Measurements from ENCODE around the gene RAI1.

RAI1 gene

DNA sequence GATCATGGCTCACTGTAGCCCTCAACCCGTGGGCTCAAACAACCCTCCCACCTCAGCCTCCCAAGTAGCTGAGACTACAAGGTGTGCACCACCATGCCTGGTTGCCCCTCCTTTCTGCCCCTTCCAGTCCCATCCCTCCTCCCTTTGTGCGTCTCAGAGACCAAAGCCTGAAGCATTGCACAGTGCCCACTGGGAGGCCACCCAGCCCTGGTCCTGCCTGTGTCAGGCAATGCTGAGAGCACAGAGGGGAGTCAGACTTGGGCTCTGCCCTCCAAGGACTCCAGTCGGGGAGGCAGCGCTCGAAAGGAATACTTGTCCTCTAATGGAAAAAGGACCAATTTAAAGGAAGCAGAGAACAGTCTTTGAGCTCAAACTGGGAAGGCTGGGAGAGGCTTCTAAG, 20.4 kb downstream of the RAI1 start:
- no peak for DNase-seq

DNA sequence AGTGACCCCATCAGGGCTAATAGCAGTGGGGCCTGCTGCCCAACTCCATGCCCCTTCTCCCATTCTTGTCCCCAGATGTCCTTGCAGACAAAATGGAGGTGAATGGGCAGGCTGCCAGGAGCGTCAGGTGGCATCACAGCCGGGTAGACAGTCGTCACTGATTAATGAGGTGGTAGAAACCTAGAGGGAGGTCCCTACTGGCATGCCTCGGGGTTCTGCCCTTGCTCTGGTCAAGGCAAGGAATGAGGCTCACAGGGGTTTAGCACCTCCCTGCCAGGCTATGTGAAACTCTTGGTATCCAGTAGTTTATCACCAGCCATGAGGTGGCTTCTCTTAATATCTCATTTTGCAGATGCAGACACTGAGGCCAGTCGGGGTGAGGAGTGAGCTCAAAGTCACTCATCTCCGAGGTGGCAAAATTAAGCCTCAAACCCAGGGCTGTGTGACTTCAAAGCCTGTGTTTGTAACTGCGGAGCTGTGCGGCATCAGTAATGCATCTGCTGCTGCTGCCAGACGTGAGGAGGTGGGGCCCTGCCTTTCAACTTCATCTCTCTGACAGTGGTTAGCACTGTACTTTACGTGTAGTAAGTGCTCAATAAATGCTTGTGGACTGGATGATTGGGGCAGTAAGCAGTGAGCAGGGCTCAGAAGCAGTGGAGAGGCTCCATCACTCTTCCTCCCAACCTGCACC, 21.3 kb downstream of the RAI1 start:
- DNase-seq: no peak

DNA sequence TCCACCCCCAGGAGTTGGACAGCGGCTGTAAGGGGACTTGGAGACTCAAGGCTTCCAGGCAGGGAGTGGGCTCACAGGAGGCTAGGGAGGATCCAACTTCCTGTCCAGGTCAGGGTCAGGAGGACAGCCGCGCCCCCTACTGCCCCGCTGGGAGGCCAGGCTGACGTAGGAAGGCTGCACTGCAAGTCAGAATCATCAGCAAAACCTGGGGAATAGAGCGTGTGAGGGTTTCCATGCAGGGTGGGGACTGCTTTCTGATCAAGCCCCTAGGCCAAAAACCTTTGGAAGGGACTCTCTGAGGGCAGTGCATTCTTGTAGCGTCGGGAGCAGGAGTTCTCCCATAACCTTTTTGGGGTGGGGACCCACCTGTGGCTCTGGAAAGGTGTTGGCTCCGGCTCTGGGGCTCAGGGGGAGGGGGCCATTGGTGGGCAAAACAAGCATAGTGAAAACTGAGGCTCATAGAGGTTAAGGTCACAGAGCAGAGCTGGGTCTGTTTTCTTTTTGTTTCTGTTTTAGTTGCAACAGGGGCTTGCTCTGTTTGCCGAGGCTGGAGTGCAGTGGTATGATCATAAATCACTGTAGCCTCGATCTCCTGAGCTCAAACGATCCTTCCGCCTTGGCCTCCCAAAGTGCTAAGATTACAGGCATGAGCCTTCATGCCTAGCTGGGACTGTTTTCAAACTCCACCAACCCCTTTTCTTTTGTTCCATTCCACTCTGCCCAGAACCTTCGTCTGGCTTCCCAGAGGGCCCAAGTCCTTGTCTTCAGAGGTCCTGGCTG, 22.1 kb downstream of the RAI1 start:
- no peak for DNase-seq

DNA sequence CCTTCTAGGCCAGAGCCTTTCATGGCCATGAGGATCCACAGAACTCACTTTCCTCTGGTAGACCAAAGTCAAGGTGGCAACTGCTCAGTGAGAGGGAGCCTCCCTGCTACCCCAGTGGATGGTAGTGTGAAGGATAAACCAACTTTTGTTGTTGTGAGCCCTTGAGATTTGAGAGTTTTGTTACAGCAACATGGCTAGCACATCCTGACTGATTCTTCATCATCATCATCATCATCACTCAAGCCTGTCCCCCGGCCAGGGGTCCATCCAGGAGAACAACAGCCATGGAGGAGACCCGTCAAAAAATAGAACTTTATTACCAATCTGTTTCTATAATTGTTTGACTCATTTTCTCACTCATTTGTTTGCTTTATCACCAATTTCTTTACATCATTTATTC, 23.7 kb downstream of the RAI1 start:
- DNase-seq: no peak

DNA sequence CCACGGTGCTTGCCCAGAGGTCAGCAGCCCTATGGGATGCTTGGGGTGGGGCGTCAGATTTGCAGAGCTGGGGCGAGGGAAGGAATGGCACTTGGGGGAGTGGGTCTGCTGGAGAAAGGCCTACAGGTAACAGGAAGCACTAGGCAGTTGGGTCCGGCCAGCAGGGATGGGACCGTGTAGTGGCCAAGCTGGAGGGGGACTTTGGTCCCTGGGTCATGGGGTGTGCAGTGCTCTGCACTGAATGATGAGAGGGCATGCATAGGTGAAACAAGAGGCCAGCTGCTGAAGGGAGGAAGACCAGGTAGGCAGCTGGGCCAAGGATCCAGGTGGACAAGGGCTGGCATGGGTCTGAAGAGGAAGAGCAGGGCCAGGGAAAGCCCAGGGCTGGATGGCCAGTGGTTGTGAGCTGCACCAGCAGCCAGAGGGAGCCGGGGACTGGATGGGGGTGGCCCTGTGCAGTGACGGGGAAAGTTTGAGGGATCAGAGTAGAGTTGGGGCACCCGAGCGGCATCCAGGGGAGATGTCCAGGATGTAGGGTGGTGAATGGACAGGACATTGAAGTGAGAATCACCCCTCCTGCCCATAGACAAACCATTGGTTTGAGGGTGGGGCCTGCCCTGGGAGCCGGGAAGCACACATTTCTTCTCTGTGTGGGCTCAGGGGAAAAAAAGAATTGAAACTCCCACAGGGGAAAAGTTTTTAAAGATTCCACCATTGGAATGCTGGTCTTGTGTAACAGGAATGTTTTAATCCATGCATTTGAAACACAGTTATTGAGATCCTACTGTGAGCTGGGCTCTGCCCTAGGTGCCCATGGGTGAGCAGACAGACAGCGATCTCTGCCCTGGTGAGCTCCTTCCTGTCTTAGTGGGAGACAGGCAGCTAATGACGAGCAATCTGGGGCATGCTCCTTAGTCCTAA, 25.1 kb downstream of the RAI1 start:
- no peak for DNase-seq

DNA sequence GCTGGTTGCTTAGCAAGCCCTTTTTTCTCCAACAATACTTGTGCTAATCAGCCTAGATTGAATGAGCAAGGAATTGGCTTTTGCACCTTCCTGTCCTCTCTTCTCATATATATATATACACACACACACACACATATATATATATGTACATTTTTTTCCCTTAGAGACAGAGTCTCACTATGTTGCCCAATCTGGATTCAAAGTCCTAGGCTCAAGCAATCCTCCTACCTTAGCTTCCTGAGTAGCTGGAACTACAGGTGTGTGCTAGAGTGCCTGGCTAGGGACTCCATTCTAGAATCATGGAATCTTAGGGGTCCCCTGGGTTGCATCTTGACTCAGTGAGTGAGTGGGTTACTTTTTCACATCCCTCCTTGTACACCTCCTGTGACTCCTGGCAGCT, 27.0 kb downstream of the RAI1 start:
- no peak for DNase-seq

DNA sequence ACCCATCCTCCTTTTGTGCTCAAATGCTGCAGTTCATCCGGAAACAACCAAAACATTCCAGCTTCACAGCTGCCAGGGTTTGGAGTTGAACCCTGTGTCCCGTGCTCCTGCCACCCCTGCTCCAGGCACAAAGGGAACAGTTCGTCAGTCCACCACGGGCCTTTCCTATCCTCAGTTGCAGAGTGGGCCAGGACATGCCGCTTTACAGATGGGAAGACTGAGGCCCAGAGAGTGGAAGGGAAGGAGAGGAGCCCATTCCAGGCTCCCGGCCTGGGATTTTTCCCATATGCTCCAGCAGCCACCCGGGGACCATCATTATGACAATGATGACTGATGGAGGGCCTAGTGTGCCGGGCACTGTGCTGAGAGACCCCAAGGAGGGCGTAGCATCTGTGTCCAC, 27.6 kb downstream of the RAI1 start:
- DNase-seq: no peak

DNA sequence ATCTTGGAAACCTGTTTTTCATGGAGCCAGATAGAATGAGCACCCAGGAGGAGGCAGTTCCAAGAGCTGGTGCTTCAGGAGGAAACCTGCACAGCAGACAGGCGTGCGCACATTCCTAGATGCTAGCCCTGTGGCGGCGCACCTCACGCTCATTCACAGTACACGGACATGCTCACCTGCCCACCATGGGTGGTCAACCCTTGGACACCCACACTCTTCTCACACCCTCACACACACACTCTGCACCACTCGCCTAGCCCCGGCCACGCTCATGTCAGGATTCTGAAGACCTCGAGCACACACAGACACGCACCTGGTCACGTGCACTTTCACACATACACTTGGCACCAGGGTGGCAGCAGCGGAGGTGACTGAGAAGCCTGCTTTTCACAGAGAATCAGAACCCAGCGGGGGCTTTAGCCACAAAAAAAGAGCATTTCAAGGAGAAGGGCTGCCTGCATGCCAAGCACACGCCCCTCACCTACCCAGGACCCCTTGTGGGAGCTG, 28.6 kb downstream of the RAI1 start:
- no peak for DNase-seq

DNA sequence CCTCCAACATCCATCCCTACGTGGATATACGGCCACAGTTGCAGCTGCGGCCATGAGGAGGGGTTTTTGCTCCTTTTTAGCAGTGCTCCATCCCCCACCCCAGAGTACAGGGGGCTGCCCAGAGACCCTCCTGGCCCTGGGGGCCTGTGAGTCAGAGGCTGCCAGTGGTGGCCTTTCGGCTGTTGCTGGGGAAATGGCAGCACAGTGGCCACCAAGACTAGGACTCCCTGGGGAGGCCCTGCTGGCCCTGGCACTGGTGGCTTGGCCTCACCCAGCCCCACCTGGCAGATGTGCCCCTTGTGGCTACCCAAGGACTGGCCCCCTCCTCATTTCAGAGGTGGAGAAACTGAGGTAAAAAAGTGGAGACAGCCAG, 29.1 kb downstream of the RAI1 start:
- DNase-seq: no peak

DNA sequence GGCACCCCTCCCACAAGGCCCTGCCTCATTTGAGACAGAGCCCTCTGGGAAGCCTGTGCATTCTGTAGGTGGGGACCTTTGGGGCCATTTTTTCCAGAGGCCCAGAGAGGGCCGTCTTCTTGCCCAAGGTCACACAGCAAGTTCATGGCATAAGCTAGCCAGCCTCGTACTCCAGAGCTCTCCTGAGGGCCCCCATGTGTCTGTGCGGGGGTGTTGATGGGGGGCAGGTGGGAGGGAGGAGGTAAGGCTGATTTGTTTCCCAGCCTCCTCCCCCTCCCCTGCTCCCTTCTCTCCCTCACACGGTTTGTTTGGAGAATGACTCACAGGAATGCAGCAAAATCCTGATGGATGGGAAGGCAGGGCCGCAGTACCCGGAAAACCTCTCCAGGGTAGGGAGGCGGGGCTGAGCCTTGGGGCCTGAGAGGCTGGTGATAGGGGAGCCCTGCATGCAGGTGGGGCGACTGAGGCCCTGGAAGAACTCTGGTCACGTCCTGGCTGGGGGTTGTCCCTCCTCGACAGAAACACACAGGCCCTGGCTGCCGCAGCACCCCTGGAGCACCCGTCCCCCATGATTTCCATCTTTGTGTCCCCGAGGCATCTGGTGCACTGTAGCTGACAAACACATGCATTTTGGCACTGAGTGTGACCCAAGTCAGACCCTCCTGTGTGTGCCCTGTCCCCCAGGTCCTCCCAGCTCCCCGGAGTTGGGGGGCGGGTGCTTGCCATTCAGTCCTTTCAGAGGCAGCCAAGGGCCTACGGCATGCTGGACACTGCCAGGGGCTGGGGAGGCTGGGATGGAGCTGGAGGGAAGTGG, 29.7 kb downstream of the RAI1 start:
- no peak for DNase-seq

DNA sequence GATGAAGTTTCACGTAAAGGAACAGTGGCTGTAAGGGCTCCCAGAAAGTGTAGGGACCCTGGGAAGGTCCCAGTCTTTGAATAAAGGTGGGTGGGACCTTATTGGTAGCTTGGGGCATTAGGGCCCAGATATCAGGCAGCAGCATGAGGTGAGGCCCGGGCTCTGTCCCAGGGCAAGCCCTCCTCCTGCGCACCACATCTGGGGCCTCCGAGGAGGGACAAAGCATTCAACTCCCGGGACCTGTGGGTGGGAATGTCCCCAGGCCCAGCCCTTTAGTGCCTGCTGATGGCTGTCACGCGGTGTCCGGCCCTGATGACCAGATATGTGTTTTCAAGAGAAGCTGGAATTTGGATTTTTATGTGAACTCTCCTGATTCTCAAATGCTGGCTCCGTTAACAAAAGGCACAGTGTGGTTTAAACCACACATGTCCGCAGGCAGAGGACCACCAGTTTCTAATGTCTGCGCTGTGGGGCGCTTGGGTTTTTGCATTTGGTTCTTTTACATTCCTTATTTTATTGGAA, 30.4 kb downstream of the RAI1 start:
- no peak for DNase-seq

DNA sequence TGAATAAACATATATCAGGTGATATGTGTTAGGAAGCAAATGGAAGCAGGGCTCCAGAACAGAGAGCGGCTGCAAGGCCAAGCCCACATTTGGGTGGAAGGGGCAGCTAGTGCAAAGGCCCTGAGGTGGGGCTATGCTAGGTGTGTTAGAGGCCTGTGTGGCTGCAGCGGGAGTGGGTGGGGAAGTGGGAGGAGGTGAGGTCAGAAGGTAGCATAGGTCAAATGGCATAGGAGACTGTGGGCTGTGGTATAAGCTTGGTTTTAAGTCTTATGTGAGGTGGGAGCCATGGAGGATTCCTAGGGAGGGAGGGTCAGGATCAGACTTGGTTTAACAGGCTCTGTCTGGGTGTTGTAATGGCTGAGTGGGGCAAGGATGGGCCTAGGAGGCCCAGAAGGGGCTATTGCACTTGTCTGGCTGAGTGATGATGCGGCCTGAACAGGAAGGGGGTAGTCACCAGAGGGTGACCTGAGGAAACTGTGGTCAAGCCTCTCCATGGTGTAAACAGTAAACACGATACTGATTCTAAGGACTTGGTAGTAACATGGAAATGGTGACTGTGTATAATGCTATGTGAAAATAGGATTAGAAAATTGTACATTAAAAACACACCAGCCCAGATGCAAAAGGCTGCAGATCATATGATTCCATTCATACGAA, 31.1 kb downstream of the RAI1 start:
- peak in 1 of 2 donors; percentile 29 for DNase-seq

DNA sequence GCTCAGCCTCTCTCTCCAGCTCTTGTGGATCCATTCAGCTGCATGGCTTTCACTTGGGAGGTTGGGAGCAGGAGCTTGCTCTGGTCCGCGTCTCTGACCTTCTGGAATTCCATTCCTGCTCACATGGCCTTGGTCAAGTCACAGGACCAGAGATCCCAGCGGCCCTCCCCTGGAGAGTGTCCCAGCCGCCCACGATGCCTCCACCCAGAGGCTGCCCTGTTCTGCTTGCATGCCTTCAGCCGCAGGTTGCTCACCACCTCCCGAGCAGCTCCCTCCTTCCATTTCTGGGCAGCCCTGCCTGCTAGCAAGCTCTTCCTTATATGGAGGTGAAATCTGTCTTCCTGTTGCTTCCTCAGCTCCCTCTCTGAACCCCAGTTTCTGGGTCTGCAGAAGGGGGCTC, 32.6 kb downstream of the RAI1 start:
- DNase-seq: no peak

DNA sequence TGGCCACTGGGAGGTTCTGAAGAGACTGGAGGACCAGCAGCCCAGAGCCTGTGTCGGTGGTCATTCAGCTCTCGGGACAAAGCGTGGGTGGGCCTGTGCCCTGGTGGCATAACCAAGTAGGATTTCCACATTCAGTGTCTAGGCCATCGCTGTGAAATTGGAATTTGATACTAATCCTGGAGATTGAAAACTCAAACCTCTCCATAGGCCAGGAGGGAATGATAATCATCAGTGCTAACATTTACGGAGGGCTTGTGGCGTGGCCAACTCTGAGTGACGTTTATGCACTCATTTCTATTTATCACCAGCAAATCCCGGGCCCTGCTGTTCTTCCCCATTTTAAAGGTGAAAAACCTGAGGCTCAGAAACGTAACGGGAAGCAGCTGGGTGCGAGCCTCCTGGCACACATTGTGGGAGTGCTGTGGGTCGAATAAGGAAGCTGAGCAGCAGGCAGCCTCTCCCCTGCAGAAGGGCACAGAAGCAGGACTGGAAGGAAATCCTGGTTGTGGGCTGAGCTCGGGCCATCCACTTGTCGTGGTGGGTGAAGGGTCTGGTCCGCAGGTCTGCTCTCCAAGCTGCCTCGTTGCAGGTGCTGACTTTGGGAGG, 33.1 kb downstream of the RAI1 start:
- no peak for DNase-seq

DNA sequence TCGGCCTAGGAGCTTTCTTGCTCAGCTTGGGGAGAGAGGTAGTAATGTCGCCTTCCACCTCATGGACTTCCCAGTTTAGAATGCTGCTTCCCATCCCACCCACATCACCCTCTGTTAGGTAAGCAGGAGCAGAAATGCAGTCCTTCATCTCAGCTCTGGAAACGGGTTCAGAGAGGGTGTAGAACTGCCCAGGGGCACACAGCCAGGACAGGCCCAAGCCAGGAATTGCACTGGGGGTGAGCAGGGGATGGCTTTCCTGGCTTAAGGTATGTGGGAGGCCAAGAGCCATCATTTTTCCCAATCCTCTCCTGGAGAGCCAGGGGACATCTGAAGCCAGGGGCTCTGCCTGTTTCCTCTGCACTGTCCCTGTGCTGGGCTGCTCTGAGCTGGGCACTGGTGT, 33.6 kb downstream of the RAI1 start:
- DNase-seq: no peak

DNA sequence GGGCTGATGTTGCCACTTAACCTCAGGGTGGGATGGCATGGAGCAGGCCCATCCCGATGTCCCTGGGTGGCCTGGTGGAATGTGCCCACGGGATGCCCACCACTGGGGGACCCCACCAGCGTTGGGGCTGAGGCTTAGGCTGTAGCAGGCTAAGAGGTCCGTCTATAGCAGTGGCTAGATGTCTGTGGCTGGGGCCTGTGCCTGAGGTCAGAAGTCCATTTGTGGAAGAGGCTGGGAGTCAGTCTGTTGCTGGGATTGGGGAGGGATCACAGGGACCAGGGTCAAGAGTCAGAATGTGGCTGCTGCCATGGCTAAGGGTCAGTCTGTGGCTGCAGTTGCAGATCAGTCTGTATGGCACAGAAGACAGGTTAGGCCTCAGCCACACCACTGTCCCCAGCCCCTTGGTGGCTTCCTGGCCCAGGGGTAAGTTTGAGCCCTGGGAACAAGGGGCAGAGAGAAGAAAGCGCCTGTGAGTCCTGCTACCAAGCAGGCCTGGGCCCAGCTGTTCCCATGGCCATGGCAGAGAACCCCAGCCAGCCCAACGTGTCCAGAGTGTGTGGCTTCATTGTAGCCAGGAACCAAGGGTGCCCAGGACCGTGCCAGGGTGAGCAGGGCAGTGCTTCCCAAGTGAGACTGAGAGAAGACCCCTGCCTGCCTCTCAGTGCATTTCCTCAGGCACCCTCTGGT, 35.7 kb downstream of the RAI1 start:
- DNase-seq: no peak

DNA sequence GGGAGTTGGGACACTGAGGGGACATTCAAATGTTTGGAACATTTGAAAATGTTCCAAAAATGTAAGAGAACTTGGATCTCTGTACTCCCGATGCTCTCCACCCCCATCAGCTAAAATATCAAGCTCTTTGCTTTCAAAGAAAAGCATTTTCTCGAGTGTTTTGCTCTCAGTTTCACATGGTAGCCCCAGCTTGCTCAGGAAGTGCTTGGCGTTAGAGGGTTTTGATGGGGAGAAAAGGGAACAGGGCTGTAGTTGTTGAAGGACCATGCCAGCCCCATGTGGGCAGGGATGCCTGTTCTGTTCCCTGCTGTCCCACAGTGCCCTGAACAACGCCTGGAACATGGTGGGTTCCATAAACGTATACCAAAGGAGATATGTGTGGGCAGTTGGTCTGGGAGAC, 37.0 kb downstream of the RAI1 start:
- no peak for DNase-seq

DNA sequence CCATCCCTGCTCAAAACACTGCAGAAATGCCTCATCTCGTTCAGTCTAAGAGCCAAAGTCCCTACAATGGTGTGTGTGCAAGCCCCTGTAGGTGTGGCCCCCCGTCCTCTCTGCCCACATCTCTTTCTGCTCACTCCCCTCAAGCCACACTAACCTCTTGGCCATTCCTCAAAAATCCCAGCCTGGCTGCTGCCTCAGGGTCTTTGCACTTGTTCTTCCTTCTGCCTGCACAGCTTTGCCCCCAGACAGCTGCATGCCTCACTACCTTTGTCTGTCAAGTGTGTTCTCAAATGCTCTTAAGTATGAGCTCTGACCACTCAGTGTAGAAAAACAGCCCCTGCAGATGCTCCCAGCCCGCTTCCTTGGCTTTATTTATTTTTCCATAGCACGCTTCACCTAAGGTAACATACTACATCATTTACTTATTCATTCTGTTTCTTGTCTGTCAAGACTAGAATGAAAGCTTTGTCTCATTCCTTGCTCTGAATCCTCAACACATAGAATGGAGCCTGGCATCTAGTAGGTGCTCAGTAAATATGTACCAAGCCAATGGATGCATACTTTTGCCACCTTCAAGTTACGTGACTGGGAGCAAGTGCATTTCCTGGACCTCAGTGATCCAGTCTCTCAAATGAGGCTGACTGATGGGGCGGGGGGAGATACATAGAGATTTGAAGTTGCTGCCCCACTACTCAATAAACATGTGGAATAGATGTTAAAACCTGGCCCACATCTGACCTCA, 38.1 kb downstream of the RAI1 start:
- no peak for DNase-seq

DNA sequence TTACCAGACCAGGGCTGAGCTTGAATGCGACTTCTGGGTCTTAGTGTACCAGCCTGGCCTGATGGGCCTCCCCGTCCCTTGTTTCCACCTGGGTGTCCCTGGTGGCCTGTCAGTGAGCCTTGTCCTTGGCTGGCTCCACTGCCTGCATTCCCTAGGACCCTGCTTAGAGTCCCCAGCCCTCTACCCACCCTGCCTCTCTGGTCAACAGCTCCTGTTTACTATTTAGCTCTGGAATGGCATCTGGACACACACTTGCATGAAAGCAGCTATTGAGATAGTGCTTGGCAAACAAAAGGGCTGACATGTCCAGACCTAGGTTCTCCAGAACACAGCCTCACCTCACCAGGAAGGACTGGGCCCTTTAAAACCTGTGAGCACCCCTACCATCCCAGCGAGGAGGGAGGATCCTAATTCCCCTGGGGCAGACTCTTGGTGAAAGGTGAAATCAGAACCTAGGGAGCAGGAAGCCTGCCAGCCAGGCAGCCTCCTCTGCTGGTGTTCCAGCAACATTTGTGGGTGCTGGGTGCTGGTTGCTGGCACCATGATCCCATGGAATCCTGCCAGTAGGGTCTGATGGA, 38.8 kb downstream of the RAI1 start:
- no peak for DNase-seq
